A673 (cell line): Measurements from ENCODE around the gene TEX12. TPM values are rescaled to one million over a fixed set of nuclear protein-coding genes. Genes with fewer than 3 reads are reported as not detected.

Experiments
- BruUV-seq: library from RNA; stranded (reverse); fragments of 400-500 nt; replicated peaks from 2 replicates; lab custom pipeline; 2021; lab: Mats Ljungman, UMichigan
- CTCF ChIA-PET: fragments of 300-600 bp; sonication (Branson Sonifier 250); formaldehyde crosslinking; loops from one replicate; lab custom pipeline; 2022; ENCODE audit warnings: antibody characterized with exemption; lab: Charles Lee
- POLR2A ChIA-PET: fragments of 300-600 bp; sonication (Branson Sonifier 250); formaldehyde crosslinking; loops from one replicate; lab custom pipeline; 2022; ENCODE audit warnings: antibody characterized with exemption; ENCODE audit not compliant: low non-redundant PET; lab: Charles Lee
- DNase-seq: peaks from one replicate; pipeline ENCODE4 v3.0.0-alpha.2; 2015; ENCODE audit warnings: low spot score
- H3K27ac ChIP-seq: fragments of 200-600 bp; sonication (generic); 2 replicates; pipeline ENCODE4 v1.5.1; 2016; ENCODE audit warnings: mixed run types, low read depth, mild to moderate bottlenecking, mixed read lengths, antibody characterized with exemption, low read length; ENCODE audit not compliant: poor library complexity, severe bottlenecking
- H3K27me3 ChIP-seq: fragments of 200-600 bp; sonication (generic); replicated peaks from 2 replicates; pipeline ENCODE4 v1.6.1; 2017; ENCODE audit warnings: mixed run types, low read depth, mild to moderate bottlenecking, mixed read lengths, antibody characterized with exemption, low read length; ENCODE audit not compliant: insufficient read depth, poor library complexity
- H3K36me3 ChIP-seq: fragments of 200-600 bp; sonication (generic); 2 replicates; pipeline ENCODE4 v1.6.1; 2016; ENCODE audit warnings: mixed run types, mild to moderate bottlenecking, mixed read lengths, antibody characterized with exemption, low read length; ENCODE audit not compliant: insufficient read depth, poor library complexity, severe bottlenecking
- H3K4me1 ChIP-seq: fragments of 200-600 bp; sonication (generic); 2 replicates; pipeline ENCODE4 v1.6.1; 2017; ENCODE audit warnings: mixed run types, mild to moderate bottlenecking, mixed read lengths, antibody characterized with exemption, low read length; ENCODE audit not compliant: insufficient read depth, poor library complexity, severe bottlenecking
- H3K4me3 ChIP-seq: fragments of 200-600 bp; sonication (generic); 2 replicates; pipeline ENCODE4 v1.5.1; 2016; ENCODE audit warnings: low read depth, mixed run types, mild to moderate bottlenecking, mixed read lengths, low read length; ENCODE audit not compliant: poor library complexity, severe bottlenecking
- H3K9me3 ChIP-seq: fragments of 200-600 bp; sonication (generic); 2 replicates; pipeline ENCODE4 v1.6.1; 2016; ENCODE audit warnings: mixed run types, low read depth, mild to moderate bottlenecking, mixed read lengths, antibody characterized with exemption, low read length; ENCODE audit not compliant: poor library complexity, severe bottlenecking
- EZH2 ChIP-seq: fragments of 200-600 bp; sonication (generic); IDR thresholded peaks from 2 replicates; pipeline ENCODE4 v1.6.1; 2017; ENCODE audit warnings: borderline replicate concordance, low read depth, mild to moderate bottlenecking, mixed read lengths, antibody characterized with exemption, low read length; ENCODE audit not compliant: poor library complexity, severe bottlenecking
- intact Hi-C: fragments of 100-400 bp; cut with micrococcal nuclease; formaldehyde crosslinking; loops from one replicate; pipeline ENCODE4 v1.10.0; 2022; ENCODE audit not compliant: unreplicated experiment
- total RNA-seq: library from RNA; stranded (reverse); gene quantifications from 2 replicates; pipeline ENCODE4 v1.2.3, GENCODE V29; 2021
- TF ChIP-seq, protein P1 (sequence below): fragments of 300-800, 200-600 bp; sonication (generic); conservative IDR thresholded peaks from 2 replicates; pipeline ENCODE4 v1.5.1; 2017; ENCODE audit warnings: low read depth, mild to moderate bottlenecking, antibody characterized with exemption, low read length, moderate library complexity, mixed read lengths

Gene TEX12
- total RNA-seq, 1 experiment from 2014 or later: 0.41 TPM

DNA sequence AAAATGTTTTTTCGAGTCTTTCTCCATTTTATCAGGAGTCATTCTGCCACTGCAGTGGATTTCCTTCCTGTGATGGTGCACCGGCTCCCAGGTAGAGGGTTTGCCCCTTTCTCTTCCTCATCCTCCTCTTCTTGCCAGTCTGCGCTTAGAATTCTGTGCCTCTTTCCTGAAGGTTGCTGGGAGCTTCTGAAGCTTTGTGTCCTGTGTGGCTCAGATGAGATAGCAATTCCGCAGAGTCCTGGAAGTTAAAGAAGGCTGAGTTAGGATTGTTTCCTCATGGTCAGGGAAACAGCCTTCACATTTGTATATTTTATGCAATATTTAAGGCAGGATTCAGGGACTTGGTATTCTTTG lies 8.4 kb downstream of the TEX12 start:
- no peak for DNase-seq
- H3K27ac ChIP-seq: no peak overlapping the region
- no peaks in the 10 kb centered on the region for H3K9me3 ChIP-seq
- H3K27me3 ChIP-seq: no peaks in the 10 kb centered on the region
- peak overlapping the region; percentile 30 for H3K4me3 ChIP-seq
- peaks cover 14% of the 10 kb centered on the region for H3K4me1 ChIP-seq
- ChIA-PET CTCF (interaction anchor here (0.8 kb wide), 2 partner anchors 54 to 62 kb away, joined by 5 to 8 read pairs; no protein-coding TSS in a partner anchor), POLR2A (no interaction called here)
- BruUV-seq: no TSS peak
- H3K36me3 ChIP-seq: no peaks in the 10 kb centered on the region
- intact Hi-C loops: loop anchor here (1.0 to 10.0 kb wide), 2 partner anchors 62 to 301 kb away; partner anchors contain the start of genes ALG9, CFAP68 and FDXACB1
- no peak for TF ChIP-seq EZH2
- TF ChIP-seq, protein P1, sequence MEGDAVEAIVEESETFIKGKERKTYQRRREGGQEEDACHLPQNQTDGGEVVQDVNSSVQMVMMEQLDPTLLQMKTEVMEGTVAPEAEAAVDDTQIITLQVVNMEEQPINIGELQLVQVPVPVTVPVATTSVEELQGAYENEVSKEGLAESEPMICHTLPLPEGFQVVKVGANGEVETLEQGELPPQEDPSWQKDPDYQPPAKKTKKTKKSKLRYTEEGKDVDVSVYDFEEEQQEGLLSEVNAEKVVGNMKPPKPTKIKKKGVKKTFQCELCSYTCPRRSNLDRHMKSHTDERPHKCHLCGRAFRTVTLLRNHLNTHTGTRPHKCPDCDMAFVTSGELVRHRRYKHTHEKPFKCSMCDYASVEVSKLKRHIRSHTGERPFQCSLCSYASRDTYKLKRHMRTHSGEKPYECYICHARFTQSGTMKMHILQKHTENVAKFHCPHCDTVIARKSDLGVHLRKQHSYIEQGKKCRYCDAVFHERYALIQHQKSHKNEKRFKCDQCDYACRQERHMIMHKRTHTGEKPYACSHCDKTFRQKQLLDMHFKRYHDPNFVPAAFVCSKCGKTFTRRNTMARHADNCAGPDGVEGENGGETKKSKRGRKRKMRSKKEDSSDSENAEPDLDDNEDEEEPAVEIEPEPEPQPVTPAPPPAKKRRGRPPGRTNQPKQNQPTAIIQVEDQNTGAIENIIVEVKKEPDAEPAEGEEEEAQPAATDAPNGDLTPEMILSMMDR: no peak

DNA sequence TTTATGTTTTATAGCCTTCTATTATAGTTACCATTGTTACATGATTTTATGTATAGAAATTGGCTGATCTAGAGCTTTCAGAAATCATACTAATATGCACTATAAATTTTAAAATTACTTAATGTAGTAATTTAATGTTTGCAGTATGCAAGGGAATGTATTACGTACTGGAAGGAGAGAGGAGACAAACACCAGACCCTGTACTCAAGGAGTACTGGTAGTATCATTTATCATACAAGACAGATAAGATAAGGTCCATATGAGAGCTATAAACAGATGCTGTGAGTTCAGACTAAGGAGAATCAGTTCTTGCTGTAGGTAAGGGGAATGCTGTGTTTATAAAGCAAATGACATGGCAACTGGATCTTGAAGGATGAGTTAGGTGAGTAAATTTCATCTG lies 8.9 kb downstream of the TEX12 start:
- DNase-seq: no peak
- Histone ChIP-seq H3K36me3 (no peaks in the 10 kb centered on the region), H3K27ac (no peak overlapping the region), H3K4me3 (no peak overlapping the region), H3K27me3 (no peaks in the 10 kb centered on the region), H3K9me3 (no peaks in the 10 kb centered on the region), H3K4me1 (peaks cover 14% of the 10 kb centered on the region)
- BruUV-seq: no TSS peak
- ChIA-PET POLR2A (no interaction called here), CTCF (no interaction called here)
- intact Hi-C loops: loop anchor here (10.0 kb wide), 1 partner anchor 301 kb away; the partner anchor contains the start of genes ALG9, CFAP68 and FDXACB1
- no peak for TF ChIP-seq EZH2
- TF ChIP-seq, protein P1: no peak

DNA sequence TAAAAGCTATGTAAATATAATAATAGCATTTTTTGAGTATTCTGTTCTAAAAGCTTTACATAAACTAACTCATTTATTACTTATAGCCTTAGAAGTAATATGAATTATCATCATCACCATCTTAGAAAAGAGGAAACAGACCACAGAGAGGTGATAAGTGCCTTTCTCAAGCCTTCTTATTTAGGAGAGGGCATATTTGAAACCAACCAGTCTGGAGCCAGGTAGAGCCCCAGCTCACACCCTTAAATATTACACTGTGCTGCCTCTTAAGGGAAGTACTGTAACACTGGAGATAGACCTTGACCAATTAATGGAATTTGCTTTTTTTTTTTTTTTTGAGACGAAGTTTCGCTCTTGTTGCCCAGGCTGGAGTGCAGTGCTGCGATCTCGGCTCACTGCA lies 10.4 kb downstream of the TEX12 start:
- Histone ChIP-seq H3K27ac (no peak overlapping the region), H3K27me3 (no peaks in the 10 kb centered on the region), H3K4me1 (peaks cover 12% of the 10 kb centered on the region), H3K36me3 (no peaks in the 10 kb centered on the region), H3K4me3 (no peak overlapping the region), H3K9me3 (no peaks in the 10 kb centered on the region)
- no TSS peak for BruUV-seq
- no peak for TF ChIP-seq EZH2
- TF ChIP-seq, protein P1: no peak
- intact Hi-C loops: loop anchor here (10.0 kb wide), 1 partner anchor 303 kb away; the partner anchor contains the start of genes ALG9, CFAP68 and FDXACB1
- ChIA-PET CTCF (no interaction called here), POLR2A (no interaction called here)
- no peak for DNase-seq
